Thoracic aorta (tissue), 2 donors: ENCODE results near the gene PHAF1. TPM values are rescaled to one million over a fixed set of nuclear protein-coding genes. Genes with fewer than 3 reads are reported as not detected.
A peak's percentile ranks its signal among the peaks of the same experiment; 100 is the strongest.

Source experiments
- ATAC-seq: fragments of 150-250 bp; one replicate; pipeline ENCODE4 v1.8.0; 2017; ENCODE audit warnings: low read depth; ENCODE audit not compliant: insufficient number of reproducible peaks, low FRiP score
- DNase-seq: peaks from one replicate; pipeline ENCODE4 v3.0.0-alpha.2; 2020; ENCODE audit warnings: low spot score
- H3K27ac ChIP-seq, 2 donors: fragments of 200-600 bp; sonication (generic); 1 replicate in 1 of 2; 2 replicates in 1 of 2; pipeline ENCODE4 v1.5.1; 2016; ENCODE audit warnings: mild to moderate bottlenecking in 2 of 2, moderate library complexity in 2 of 2
- H3K27me3 ChIP-seq: fragments of 200-600 bp; sonication (generic); replicated peaks from 2 replicates; pipeline ENCODE4 v1.6.0; 2016; ENCODE audit warnings: mild to moderate bottlenecking; ENCODE audit not compliant: insufficient read depth
- H3K36me3 ChIP-seq: fragments of 200-600 bp; sonication (generic); one replicate; pipeline ENCODE4 v1.5.1; 2016
- H3K4me1 ChIP-seq, 2 donors: fragments of 200-600 bp; sonication (generic); 1 replicate in 1 of 2; 2 replicates in 1 of 2; pipeline versions ENCODE4 v1.5.1 to v1.6.0; 2016; ENCODE audit warnings: low read depth in 2 of 2, mild to moderate bottlenecking in 1 of 2; ENCODE audit not compliant: control insufficient read depth in 1 of 2
- H3K4me3 ChIP-seq: fragments of 200-600 bp; sonication (generic); 2 replicates; pipeline ENCODE4 v1.5.1; 2016; ENCODE audit warnings: mild to moderate bottlenecking
- H3K9me3 ChIP-seq: fragments of 200-600 bp; sonication (generic); 2 replicates; pipeline ENCODE4 v1.5.1; 2016
- total RNA-seq, 2 donors: library from RNA; depleted of rRNA; stranded (reverse); fragments of >200 nt; gene quantifications; one replicate each; pipeline versions ENCODE4 v1.1.0 to v1.2.3, GENCODE V29; 2016
- TF ChIP-seq, protein P1 (sequence below): fragments of 200-600 bp; sonication (generic); IDR thresholded peaks from one replicate; pipeline ENCODE4 v1.5.1; 2019; ENCODE audit warnings: antibody characterized with exemption

Gene PHAF1
- total RNA-seq, 2 donors from 2014 or later, result 15.6 to 27.2 TPM

- Histone ChIP-seq H3K27me3 (no peaks in the 10 kb centered on the region), H3K27ac (no peak overlapping the region), H3K9me3 (no peaks in the 10 kb centered on the region), H3K4me1 (peaks cover 12 to 36% of the 10 kb centered on the region in 2 donors), H3K36me3 (no peaks in the 10 kb centered on the region), H3K4me3 (peak overlapping the region; percentile 62)
- DNase-seq, result no peak
- no peak for ATAC-seq
- TF ChIP-seq, protein P1, sequence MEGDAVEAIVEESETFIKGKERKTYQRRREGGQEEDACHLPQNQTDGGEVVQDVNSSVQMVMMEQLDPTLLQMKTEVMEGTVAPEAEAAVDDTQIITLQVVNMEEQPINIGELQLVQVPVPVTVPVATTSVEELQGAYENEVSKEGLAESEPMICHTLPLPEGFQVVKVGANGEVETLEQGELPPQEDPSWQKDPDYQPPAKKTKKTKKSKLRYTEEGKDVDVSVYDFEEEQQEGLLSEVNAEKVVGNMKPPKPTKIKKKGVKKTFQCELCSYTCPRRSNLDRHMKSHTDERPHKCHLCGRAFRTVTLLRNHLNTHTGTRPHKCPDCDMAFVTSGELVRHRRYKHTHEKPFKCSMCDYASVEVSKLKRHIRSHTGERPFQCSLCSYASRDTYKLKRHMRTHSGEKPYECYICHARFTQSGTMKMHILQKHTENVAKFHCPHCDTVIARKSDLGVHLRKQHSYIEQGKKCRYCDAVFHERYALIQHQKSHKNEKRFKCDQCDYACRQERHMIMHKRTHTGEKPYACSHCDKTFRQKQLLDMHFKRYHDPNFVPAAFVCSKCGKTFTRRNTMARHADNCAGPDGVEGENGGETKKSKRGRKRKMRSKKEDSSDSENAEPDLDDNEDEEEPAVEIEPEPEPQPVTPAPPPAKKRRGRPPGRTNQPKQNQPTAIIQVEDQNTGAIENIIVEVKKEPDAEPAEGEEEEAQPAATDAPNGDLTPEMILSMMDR, result no peak
Observed at GRCh38 chr16:67154578-67155294, 45.0 kb downstream of the PHAF1 start.

DNA sequence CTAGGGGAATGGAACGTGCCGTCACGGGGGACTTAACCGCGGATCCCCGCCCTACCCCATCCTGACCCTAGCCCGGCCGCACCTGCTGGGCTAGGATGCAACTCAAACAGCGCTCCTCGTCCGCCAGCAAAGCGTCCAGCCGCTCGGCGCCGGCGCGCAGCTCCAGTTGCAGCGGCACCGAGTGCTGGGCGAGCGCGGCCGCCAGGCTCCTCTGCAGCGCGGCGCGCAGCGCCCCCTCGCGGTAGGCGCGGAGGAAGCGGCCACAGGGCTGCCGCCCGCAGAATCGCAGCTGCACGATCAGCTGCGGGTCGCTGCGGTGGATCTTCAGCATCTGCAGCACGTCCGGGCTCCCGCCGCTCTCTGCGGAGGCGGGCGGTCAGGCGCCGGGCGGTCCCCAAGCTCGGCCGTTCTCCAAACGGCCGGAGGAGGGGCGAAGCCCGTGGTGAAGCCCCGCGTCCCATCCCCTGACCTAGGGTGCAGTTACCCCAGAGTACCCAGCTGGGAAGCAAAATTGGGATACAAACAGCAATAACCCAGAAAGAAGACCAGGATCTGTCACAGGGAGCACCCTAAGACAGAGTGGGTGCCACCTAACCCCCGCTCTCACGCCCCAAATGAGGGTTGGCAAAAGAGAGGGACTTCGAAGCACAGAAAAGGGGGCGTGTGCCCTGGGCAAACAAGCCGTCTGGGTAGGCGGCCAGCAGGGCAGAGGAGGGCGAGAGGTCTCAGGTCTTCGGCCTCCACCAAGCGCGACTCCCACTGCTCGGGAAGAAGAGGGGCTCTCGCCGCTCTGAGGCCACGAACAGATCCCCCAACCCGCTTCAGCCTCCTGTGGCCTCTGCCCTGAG lies 45.8 kb downstream of the PHAF1 start:
- H3K36me3 ChIP-seq, result no peaks in the 10 kb centered on the region
- peak overlapping the region; percentile 62 for H3K4me3 ChIP-seq
- no peaks in the 10 kb centered on the region for H3K9me3 ChIP-seq
- ATAC-seq, result no peak
- peaks cover 12 to 36% of the 10 kb centered on the region in 2 donors for H3K4me1 ChIP-seq
- no peak for DNase-seq
- TF ChIP-seq, protein P1, result peak; percentile 98
- no peak overlapping the region for H3K27ac ChIP-seq
- no peaks in the 10 kb centered on the region for H3K27me3 ChIP-seq

DNA sequence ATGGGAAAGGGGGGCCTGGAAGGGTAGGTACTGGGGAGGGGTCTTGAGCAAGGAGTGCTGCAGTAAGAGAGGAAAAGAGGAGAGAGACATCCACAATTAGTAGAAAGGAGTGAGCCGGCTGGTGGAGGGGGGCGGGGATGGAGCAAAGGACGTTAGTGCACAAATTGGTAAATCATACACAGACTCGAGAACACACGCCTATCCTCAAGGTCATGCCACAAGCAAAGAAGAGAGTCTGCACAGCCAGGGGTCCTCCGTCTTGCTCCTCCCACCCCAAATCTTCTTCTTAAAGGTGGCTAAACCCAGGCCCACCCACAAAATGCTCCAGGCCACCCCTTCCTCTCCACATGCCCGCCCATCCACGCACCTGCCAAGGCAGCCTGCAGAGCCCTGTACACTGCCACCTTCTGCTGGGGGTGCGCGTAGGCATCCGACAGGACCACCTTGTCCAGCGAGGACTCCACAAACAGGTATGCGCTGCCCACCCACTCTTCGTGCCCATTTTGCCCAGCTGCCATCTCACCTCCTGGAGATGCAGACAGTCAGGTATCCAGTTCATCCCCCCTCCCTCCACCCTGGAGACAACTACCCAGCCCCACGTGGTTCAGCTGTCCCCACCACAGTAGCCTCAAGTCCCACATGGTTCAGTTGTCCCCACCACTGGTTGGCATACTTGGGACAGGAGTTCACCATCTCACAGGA lies 46.6 kb downstream of the PHAF1 start:
- Histone ChIP-seq H3K27ac (no peak overlapping the region), H3K36me3 (no peaks in the 10 kb centered on the region), H3K27me3 (no peaks in the 10 kb centered on the region), H3K4me3 (no peak overlapping the region), H3K9me3 (no peaks in the 10 kb centered on the region), H3K4me1 (peaks cover 15 to 35% of the 10 kb centered on the region in 2 donors)
- ATAC-seq, result no peak
- DNase-seq, result no peak
- TF ChIP-seq, protein P1, result no peak

DNA sequence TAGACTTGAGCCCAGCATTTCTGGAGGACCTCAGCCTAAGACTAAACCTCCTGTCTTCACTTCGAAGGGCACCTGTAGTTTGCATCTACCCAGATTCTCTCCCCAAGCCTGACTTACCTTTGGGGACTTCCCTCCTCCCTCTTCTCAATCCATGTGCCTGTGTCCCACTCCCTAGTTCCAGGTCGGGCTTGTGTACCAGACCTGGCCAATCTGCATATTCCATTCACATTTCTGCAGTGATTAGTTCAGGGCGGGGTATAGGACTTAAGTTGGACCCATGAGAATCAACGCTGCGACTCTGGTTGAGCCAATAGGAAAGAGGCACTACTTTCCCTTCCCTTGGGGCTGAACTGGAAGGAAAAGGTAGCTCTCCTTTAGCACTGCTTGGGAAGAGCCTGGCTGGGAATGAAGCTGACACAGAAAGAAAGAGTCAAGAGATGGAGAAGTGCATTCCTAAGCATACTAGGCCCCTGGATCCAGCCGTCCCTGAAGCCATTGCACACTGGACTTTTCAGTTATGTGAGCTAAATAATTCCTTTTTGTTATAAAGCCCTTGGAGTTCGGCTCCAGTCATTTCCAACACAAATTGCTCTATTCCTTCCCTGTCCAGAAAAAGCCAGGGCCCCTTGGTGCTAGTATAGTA lies 47.5 kb downstream of the PHAF1 start:
- Histone ChIP-seq H3K27ac (no peak overlapping the region), H3K9me3 (no peaks in the 10 kb centered on the region), H3K4me1 (peaks cover 16 to 41% of the 10 kb centered on the region in 2 donors), H3K4me3 (no peak overlapping the region), H3K27me3 (no peaks in the 10 kb centered on the region), H3K36me3 (no peaks in the 10 kb centered on the region)
- DNase-seq (no peak), ATAC-seq (no peak)
- TF ChIP-seq, protein P1, result no peak
